Measurements from ENCODE around the gene ZBTB7B.
"Not testable (repeated sequence)": the region's sequence is repeated elsewhere in the genome, so short reads cannot be mapped to it uniquely, and the experiment has no call there.

The ZBTB7B gene

GRCh38 chr1:154971341-154971998 lies 31.1 kb upstream of the ZBTB7B start:
- no peaks in the 10 kb centered on the region for H3K27me3 ChIP-seq
- H3K4me2 ChIP-seq: peak overlapping the region; percentile 89 to 100 (median 98)
- H3K4me1 ChIP-seq: peaks cover 52 to 74% (median 68%) of the 10 kb centered on the region in 10 experiments
- TF ChIP-seq Cebpa-rat (IDR thresholded peaks at IDR 0.05): no peak
- H3K9ac ChIP-seq: peak overlapping the region; percentile 65 to 99 (median 79); a peak in 21 of 22 replicates
- no peaks in the 10 kb centered on the region for H3K9me3 ChIP-seq (replicated peaks in 1 of 11)
- H4K20me1 ChIP-seq: peaks cover 16 to 66% (median 39%) of the 10 kb centered on the region in 11 experiments; a peak in 19 of 22 replicates
- peak overlapping the region; percentile 49 to 90 (median 78); a peak in 21 of 22 replicates for H3K27ac ChIP-seq
- peaks cover 25 to 35% (median 31%) of the 10 kb centered on the region in 11 experiments for H3K36me3 ChIP-seq
- peak overlapping the region; percentile 38 to 76 (median 59); a peak in 18 of 20 replicates for H3K4me3 ChIP-seq

GRCh38 chr1:154972213-154972516 lies 30.4 kb upstream of the ZBTB7B start:
- TF ChIP-seq Cebpa-rat (IDR thresholded peaks at IDR 0.05): no peak
- Histone ChIP-seq H3K4me2 (peak overlapping the region; percentile 89 to 100 (median 98)), H3K4me1 (peaks cover 59 to 77% (median 74%) of the 10 kb centered on the region in 10 experiments), H4K20me1 (peaks cover 11 to 59% (median 39%) of the 10 kb centered on the region in 11 experiments; a peak in 18 of 22 replicates), H3K27me3 (no peaks in the 10 kb centered on the region), H3K27ac (peak overlapping the region in 8 of 11 experiments; percentile 9 to 98 (median 90); a peak in 8 of 22 replicates), H3K9me3 (replicated peaks in 1 of 11) (no peaks in the 10 kb centered on the region), H3K9ac (peak overlapping the region; percentile 87 to 99 (median 92); a peak in 19 of 22 replicates), H3K36me3 (peaks cover 18 to 30% (median 24%) of the 10 kb centered on the region in 11 experiments), H3K4me3 (peak overlapping the region in 7 of 10 experiments; percentile 64 to 86 (median 69); a peak in 9 of 20 replicates)

- peak overlapping the region in 10 of 11 experiments; percentile 9 to 100 (median 92); a peak in 18 of 22 replicates for H3K27ac ChIP-seq
- H3K4me1 ChIP-seq: peaks cover 65 to 77% (median 74%) of the 10 kb centered on the region in 10 experiments
- TF ChIP-seq Cebpa-rat (IDR thresholded peaks at IDR 0.05): no peak
Measured at GRCh38 chr1:154972517-154973343, 29.9 kb upstream of the ZBTB7B start.

GRCh38 chr1:154973344-154974101 lies 29.1 kb upstream of the ZBTB7B start:
- Histone ChIP-seq H3K9me3 (replicated peaks in 1 of 11) (no peaks in the 10 kb centered on the region), H3K9ac (peak overlapping the region; percentile 87 to 99 (median 92)), H3K4me3 (peak overlapping the region; percentile 64 to 86 (median 69)), H3K36me3 (peaks cover 5 to 30% (median 19%) of the 10 kb centered on the region in 11 experiments), H4K20me1 (peaks cover 11 to 48% (median 36%) of the 10 kb centered on the region in 11 experiments; a peak in 18 of 22 replicates), H3K4me1 (peaks cover 71 to 77% (median 75%) of the 10 kb centered on the region in 10 experiments), H3K27ac (peak overlapping the region; percentile 89 to 100 (median 96)), H3K27me3 (no peaks in the 10 kb centered on the region), H3K4me2 (peak overlapping the region; percentile 89 to 100 (median 98))
- TF ChIP-seq Cebpa-rat (IDR thresholded peaks at IDR 0.05): no peak

More at GRCh38 chr1:154972517-154973343, 29.9 kb upstream of the ZBTB7B start:
- Histone ChIP-seq H3K4me3 (peak overlapping the region; percentile 64 to 86 (median 69)), H3K36me3 (peaks cover 13 to 30% (median 19%) of the 10 kb centered on the region in 11 experiments), H3K27me3 (no peaks in the 10 kb centered on the region), H3K9ac (peak overlapping the region; percentile 87 to 99 (median 92); a peak in 21 of 22 replicates), H4K20me1 (peaks cover 11 to 54% (median 38%) of the 10 kb centered on the region in 11 experiments; a peak in 18 of 22 replicates), H3K9me3 (replicated peaks in 1 of 11) (no peaks in the 10 kb centered on the region), H3K4me2 (peak overlapping the region; percentile 89 to 100 (median 98))

GRCh38 chr1:154974102-154974807 lies 28.3 kb upstream of the ZBTB7B start, which contains the start of gene CKS1B:
Gene CKS1B (plus strand): TSS chr1:154974681. CDS start chr1:154974746, 65 bp downstream.
- TF ChIP-seq Cebpa-rat (IDR thresholded peaks at IDR 0.05): no peak
- Histone ChIP-seq H4K20me1 (peaks cover 11 to 41% (median 29%) of the 10 kb centered on the region in 11 experiments; a peak in 18 of 22 replicates), H3K4me1 (peaks cover 63 to 70% (median 68%) of the 10 kb centered on the region in 10 experiments), H3K4me3 (peak within 1 kb of the TSS; percentile 64 to 86 (median 69)), H3K4me2 (peak within 1 kb of the TSS; percentile 89 to 100 (median 98)), H3K9me3 (replicated peaks in 1 of 11) (no peaks in the 10 kb centered on the region), H3K36me3 (peaks cover 0 to 30% (median 16%) of the 10 kb centered on the region in 11 experiments; a peak in 20 of 22 replicates), H3K27me3 (no peaks in the 10 kb centered on the region), H3K27ac (peak within 1 kb of the TSS; percentile 89 to 100 (median 96)), H3K9ac (peak within 1 kb of the TSS; percentile 87 to 99 (median 92))

GRCh38 chr1:154974808-154975408 lies 27.7 kb upstream of the ZBTB7B start:
- Histone ChIP-seq H3K4me2 (peak overlapping the region; percentile 81 to 95 (median 91)), H3K9ac (peak overlapping the region; percentile 79 to 99 (median 91)), H3K9me3 (replicated peaks in 1 of 11) (no peaks in the 10 kb centered on the region), H3K27ac (peak overlapping the region; percentile 65 to 100 (median 96)), H3K4me3 (peak overlapping the region; percentile 64 to 86 (median 69)), H3K4me1 (peaks cover 57 to 67% (median 61%) of the 10 kb centered on the region in 10 experiments), H3K36me3 (peaks cover 0 to 33% (median 19%) of the 10 kb centered on the region in 11 experiments; a peak in 19 of 22 replicates), H4K20me1 (peaks cover 10 to 35% (median 26%) of the 10 kb centered on the region in 11 experiments; a peak in 17 of 22 replicates), H3K27me3 (no peaks in the 10 kb centered on the region)
- TF ChIP-seq Cebpa-rat (IDR thresholded peaks at IDR 0.05): no peak

- Histone ChIP-seq H3K4me1 (peaks cover 50 to 61% (median 55%) of the 10 kb centered on the region in 10 experiments), H3K9me3 (replicated peaks in 1 of 11) (no peaks in the 10 kb centered on the region), H3K36me3 (peaks cover 0 to 39% (median 25%) of the 10 kb centered on the region in 11 experiments; a peak in 19 of 22 replicates), H3K27ac (peak overlapping the region; percentile 65 to 100 (median 96)), H3K27me3 (no peaks in the 10 kb centered on the region), H3K4me3 (peak overlapping the region; percentile 64 to 86 (median 69)), H3K9ac (peak overlapping the region; percentile 79 to 99 (median 91)), H4K20me1 (peaks cover 4 to 28% (median 20%) of the 10 kb centered on the region in 11 experiments; a peak in 16 of 22 replicates), H3K4me2 (peak overlapping the region; percentile 81 to 95 (median 91))
- no peak for TF ChIP-seq Cebpa-rat (IDR thresholded peaks at IDR 0.05)
Measured at GRCh38 chr1:154975409-154976059, 27.1 kb upstream of the ZBTB7B start.

GRCh38 chr1:154977762-154978161 lies 24.8 kb upstream of the ZBTB7B start:
- H3K4me1 ChIP-seq: peaks cover 38 to 56% (median 43%) of the 10 kb centered on the region in 10 experiments
- peak overlapping the region; percentile 81 to 95 (median 91); a peak in 21 of 22 replicates for H3K4me2 ChIP-seq
- peak overlapping the region; percentile 42 to 99 (median 91); a peak in 13 of 22 replicates for H3K9ac ChIP-seq
- not testable (repeated sequence) for H4K20me1 ChIP-seq; H3K27me3 ChIP-seq; H3K4me3 ChIP-seq; H3K9me3 ChIP-seq (replicated peaks in 1 of 11)
- H3K36me3 ChIP-seq: peaks cover 0 to 52% (median 33%) of the 10 kb centered on the region in 11 experiments; a peak in 19 of 22 replicates
- H3K27ac ChIP-seq: peak overlapping the region in 10 of 11 experiments; percentile 7 to 98 (median 77); a peak in 17 of 22 replicates
